Putamen (tissue), 1 donor: ENCODE results near the gene AADACL3.
A peak's percentile ranks its signal among the peaks of the same experiment; 100 is the strongest.
"Not testable (repeated sequence)": the region's sequence is repeated elsewhere in the genome, so short reads cannot be mapped to it uniquely, and the experiment has no call there.

Source experiments
- DNase-seq: peaks from one replicate; pipeline ENCODE4 v3.0.0-alpha.2; 2016; ENCODE audit warnings: low spot score

Gene AADACL3

GRCh38 chr1:12715896-12716437 is at the start of gene AADACL3:
Gene AADACL3 (plus strand): TSS chr1:12716110. CDS start chr1:12716177, 67 bp downstream.
- no peak for DNase-seq

- no peak for DNase-seq
These were observed 49.7 kb upstream of the AADACL3 start for GRCh38 chr1:12666141-12666735.

GRCh38 chr1:12669529-12670068 is 46.3 kb upstream of the AADACL3 start:
- DNase-seq: no peak

GRCh38 chr1:12674358-12674757 is 41.6 kb upstream of the AADACL3 start:
- no peak for DNase-seq

GRCh38 chr1:12676122-12676521 is 39.8 kb upstream of the AADACL3 start:
- DNase-seq: not testable (repeated sequence)

GRCh38 chr1:12677565-12677964 is 38.3 kb upstream of the AADACL3 start:
- DNase-seq: peak; percentile 24

GRCh38 chr1:12678350-12678749 is 37.6 kb upstream of the AADACL3 start:
- DNase-seq: no peak

GRCh38 chr1:12678820-12679219 is 37.1 kb upstream of the AADACL3 start:
- no peak for DNase-seq

GRCh38 chr1:12690156-12690555 is 25.8 kb upstream of the AADACL3 start:
- DNase-seq: peak; percentile 36

GRCh38 chr1:12692967-12693782 is 22.7 kb upstream of the AADACL3 start:
- DNase-seq: no peak

- no peak for DNase-seq
These were observed 19.3 kb upstream of the AADACL3 start for GRCh38 chr1:12696658-12697057.

GRCh38 chr1:12697397-12697796 is 18.5 kb upstream of the AADACL3 start:
- no peak for DNase-seq

- DNase-seq: no peak
These were observed 12.0 kb upstream of the AADACL3 start for GRCh38 chr1:12703821-12704451.

- no peak for DNase-seq
These were observed 9.8 kb upstream of the AADACL3 start for GRCh38 chr1:12706061-12706460.

- DNase-seq: no peak
These were observed 7.4 kb upstream of the AADACL3 start for GRCh38 chr1:12708396-12709090.

- DNase-seq: no peak
These were observed 6.8 kb upstream of the AADACL3 start for GRCh38 chr1:12709091-12709491.

- no peak for DNase-seq
These were observed 6.2 kb upstream of the AADACL3 start for GRCh38 chr1:12709696-12710095.

GRCh38 chr1:12711536-12711935 is 4.4 kb upstream of the AADACL3 start:
- no peak for DNase-seq

GRCh38 chr1:12712076-12712475 is 3.8 kb upstream of the AADACL3 start:
- no peak for DNase-seq

- DNase-seq: no peak
These were observed 3.0 kb upstream of the AADACL3 start for GRCh38 chr1:12712929-12713328.

- DNase-seq: not testable (repeated sequence)
These were observed 2.3 kb upstream of the AADACL3 start for GRCh38 chr1:12713651-12714050.
